ENCODE results near the gene ANKHD1.

ANKHD1 gene

DNA sequence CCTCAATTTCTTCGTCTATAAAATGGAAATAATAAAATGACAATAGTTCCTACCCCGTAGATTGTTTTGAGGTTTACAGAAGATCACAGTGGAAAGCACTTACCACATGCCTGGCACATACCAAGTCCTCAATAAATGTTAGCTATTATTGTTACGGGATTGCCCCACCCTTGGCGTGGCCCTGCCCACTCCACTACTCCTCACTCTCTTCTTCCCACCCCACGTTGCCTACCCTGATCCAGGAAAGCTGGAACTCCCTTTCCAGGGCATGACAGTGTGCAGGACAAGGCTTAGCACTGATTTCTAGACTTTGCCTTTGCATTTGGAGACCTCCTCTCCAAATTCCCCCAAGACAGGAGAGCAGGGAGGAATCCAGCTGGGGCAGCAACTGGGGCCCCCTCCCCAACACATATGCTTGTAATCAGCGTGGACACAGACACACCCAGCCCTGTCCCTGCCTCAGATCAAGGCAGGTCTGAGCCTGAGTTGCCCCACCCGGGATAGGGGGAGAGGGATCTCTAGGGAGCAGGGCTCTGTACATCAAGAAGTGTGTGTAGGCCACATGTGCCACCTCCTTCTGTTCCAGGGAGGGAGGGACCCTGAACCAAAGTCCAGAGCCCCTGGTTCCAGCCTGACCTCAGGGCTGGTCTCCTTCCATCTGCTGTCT lies 34.9 kb upstream of the ANKHD1 start:
- no peaks in the 10 kb centered on the region for H4K20me1 ChIP-seq (ENCODE audit: insufficient read depth, low read length, poor library complexity, severe bottlenecking)
- no peaks in the 10 kb centered on the region for H3K36me3 ChIP-seq (ENCODE audit: insufficient read depth, low read length)
- H3K4me3 ChIP-seq (ENCODE audit: low read length, poor library complexity, severe bottlenecking), result no peak overlapping the region
- H3K27me3 ChIP-seq (ENCODE audit: insufficient read depth, low read length, poor library complexity, severe bottlenecking), result no peaks in the 10 kb centered on the region
- no peaks in the 10 kb centered on the region for H3K4me1 ChIP-seq (ENCODE audit: insufficient read depth, low read length, poor library complexity, severe bottlenecking)
- no peaks in the 10 kb centered on the region for H3K9me3 ChIP-seq (ENCODE audit: insufficient read depth, low read depth, low read length)
- no peaks in the 10 kb centered on the region for H3K79me2 ChIP-seq (ENCODE audit: insufficient read depth, low read length)
- no peaks in the 10 kb centered on the region for H3K9me2 ChIP-seq (replicated peaks; ENCODE audit: low read depth, low read length)
- no peak overlapping the region for H3K9ac ChIP-seq (ENCODE audit: low read depth, low read length, poor library complexity, severe bottlenecking)
- TF ChIP-seq, protein P1, sequence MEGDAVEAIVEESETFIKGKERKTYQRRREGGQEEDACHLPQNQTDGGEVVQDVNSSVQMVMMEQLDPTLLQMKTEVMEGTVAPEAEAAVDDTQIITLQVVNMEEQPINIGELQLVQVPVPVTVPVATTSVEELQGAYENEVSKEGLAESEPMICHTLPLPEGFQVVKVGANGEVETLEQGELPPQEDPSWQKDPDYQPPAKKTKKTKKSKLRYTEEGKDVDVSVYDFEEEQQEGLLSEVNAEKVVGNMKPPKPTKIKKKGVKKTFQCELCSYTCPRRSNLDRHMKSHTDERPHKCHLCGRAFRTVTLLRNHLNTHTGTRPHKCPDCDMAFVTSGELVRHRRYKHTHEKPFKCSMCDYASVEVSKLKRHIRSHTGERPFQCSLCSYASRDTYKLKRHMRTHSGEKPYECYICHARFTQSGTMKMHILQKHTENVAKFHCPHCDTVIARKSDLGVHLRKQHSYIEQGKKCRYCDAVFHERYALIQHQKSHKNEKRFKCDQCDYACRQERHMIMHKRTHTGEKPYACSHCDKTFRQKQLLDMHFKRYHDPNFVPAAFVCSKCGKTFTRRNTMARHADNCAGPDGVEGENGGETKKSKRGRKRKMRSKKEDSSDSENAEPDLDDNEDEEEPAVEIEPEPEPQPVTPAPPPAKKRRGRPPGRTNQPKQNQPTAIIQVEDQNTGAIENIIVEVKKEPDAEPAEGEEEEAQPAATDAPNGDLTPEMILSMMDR (conservative IDR thresholded peaks at IDR 0.05; ENCODE audit: low read length), result no peak
- TF ChIP-seq EZH2phosphoT487 (IDR thresholded peaks at IDR 0.05; ENCODE audit: borderline replicate concordance), result no peak
- no peak overlapping the region for H3K4me2 ChIP-seq (ENCODE audit: low read depth, low read length, poor library complexity, severe bottlenecking)
- H2AFZ ChIP-seq (ENCODE audit: low read length), result no peak overlapping the region
- H3F3A ChIP-seq (ENCODE audit: low read depth), result no peaks in the 10 kb centered on the region

DNA sequence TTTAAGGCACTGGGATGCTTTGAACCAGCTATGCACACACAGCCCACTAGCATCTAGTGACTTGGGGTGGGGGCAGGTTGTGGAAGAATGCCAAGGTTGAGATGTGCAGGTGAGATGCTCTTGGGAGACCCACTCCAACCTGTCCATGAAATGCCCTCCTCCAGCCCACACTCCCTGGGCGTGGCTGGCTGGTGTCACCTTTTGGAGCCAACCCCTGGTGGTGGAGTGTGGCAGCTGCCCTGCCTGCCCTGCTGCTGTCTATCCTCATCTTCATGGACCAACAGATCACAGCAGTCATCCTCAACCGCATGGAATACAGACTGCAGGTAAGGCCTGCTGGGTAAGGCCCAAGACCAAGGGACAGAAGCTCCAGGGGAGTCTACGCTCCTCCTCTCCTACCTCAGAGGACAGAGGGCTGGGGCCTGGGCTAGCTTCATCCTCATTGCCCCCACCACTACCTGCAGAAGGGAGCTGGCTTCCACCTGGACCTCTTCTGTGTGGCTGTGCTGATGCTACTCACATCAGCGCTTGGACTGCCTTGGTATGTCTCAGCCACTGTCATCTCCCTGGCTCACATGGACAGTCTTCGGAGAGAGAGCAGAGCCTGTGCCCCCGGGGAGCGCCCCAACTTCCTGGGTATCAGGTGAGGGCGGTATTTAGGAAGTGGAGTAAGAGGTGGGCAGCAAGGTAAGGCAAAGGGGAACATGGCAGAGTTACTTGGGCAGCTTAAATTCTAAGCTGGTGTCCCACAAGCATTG lies 34.2 kb upstream of the ANKHD1 start:
- no peaks in the 10 kb centered on the region for H3K79me2 ChIP-seq (ENCODE audit: insufficient read depth, low read length)
- no peaks in the 10 kb centered on the region for H3K27me3 ChIP-seq (ENCODE audit: insufficient read depth, low read length, poor library complexity, severe bottlenecking)
- TF ChIP-seq, protein P1 (conservative IDR thresholded peaks at IDR 0.05; ENCODE audit: low read length), result no peak; the same call in 1 of the 2 replicates
- no peak for TF ChIP-seq EZH2phosphoT487 (IDR thresholded peaks at IDR 0.05; ENCODE audit: borderline replicate concordance)
- no peaks in the 10 kb centered on the region for H3K36me3 ChIP-seq (ENCODE audit: insufficient read depth, low read length)
- no peaks in the 10 kb centered on the region for H3K9me2 ChIP-seq (replicated peaks; ENCODE audit: low read depth, low read length)
- H4K20me1 ChIP-seq (ENCODE audit: insufficient read depth, low read length, poor library complexity, severe bottlenecking), result no peaks in the 10 kb centered on the region
- no peak overlapping the region for H3K4me2 ChIP-seq (ENCODE audit: low read depth, low read length, poor library complexity, severe bottlenecking)
- H3K4me1 ChIP-seq (ENCODE audit: insufficient read depth, low read length, poor library complexity, severe bottlenecking), result no peaks in the 10 kb centered on the region
- no peaks in the 10 kb centered on the region for H3F3A ChIP-seq (ENCODE audit: low read depth)
- no peak overlapping the region for H3K4me3 ChIP-seq (ENCODE audit: low read length, poor library complexity, severe bottlenecking)
- no peak overlapping the region for H3K9ac ChIP-seq (ENCODE audit: low read depth, low read length, poor library complexity, severe bottlenecking)
- H3K9me3 ChIP-seq (ENCODE audit: insufficient read depth, low read depth, low read length), result no peaks in the 10 kb centered on the region
- H2AFZ ChIP-seq (ENCODE audit: low read length), result no peak overlapping the region

DNA sequence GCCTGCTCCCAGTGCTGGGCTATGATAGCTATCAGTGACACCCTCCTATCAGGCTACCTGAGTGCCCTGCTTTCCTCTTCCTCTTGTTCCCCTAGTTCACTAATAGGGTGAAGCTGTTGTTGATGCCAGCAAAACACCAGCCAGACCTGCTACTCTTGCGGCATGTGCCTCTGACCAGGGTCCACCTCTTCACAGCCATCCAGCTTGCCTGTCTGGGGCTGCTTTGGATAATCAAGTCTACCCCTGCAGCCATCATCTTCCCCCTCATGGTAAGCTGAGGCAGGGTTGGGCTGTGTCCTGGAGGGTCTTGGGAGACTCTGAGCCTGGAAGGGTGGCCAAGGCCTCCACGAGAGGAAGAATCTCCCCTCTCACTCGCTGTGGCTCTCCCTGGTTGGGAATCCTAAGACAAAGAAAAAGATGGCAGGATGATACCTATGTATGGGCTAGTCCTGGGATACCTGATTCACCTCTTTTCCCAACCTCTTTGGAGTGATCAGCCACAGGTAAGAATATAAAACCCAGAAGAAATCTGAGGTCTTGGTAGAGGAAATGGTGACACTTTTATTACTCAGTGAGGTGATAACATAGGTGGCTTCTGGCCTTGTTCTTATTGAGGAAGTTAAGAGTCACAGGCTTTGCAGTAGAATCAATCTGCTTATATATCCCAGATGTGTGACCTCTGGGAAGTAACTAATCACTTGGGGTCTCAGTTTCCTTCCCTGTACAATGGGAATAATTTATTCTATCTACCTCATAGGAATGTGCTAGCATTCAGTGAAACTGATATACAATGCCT lies 30.1 kb upstream of the ANKHD1 start:
- Histone ChIP-seq H2AFZ (ENCODE audit: low read length) (no peak overlapping the region), H3F3A (ENCODE audit: low read depth) (no peaks in the 10 kb centered on the region)
- TF ChIP-seq EZH2phosphoT487 (IDR thresholded peaks at IDR 0.05; ENCODE audit: borderline replicate concordance), result no peak
- TF ChIP-seq, protein P1 (conservative IDR thresholded peaks at IDR 0.05; ENCODE audit: low read length), result no peak

More for the DNA sequence above, 30.1 kb upstream of the ANKHD1 start:
- Histone ChIP-seq H3K4me3 (ENCODE audit: low read length, poor library complexity, severe bottlenecking) (no peak overlapping the region), H3K9me2 (replicated peaks; ENCODE audit: low read depth, low read length) (no peaks in the 10 kb centered on the region), H3K4me2 (ENCODE audit: low read depth, low read length, poor library complexity, severe bottlenecking) (no peak overlapping the region), H3K79me2 (ENCODE audit: insufficient read depth, low read length) (no peaks in the 10 kb centered on the region), H3K9ac (ENCODE audit: low read depth, low read length, poor library complexity, severe bottlenecking) (no peak overlapping the region), H3K4me1 (ENCODE audit: insufficient read depth, low read length, poor library complexity, severe bottlenecking) (no peaks in the 10 kb centered on the region), H3K27me3 (ENCODE audit: insufficient read depth, low read length, poor library complexity, severe bottlenecking) (no peaks in the 10 kb centered on the region), H4K20me1 (ENCODE audit: insufficient read depth, low read length, poor library complexity, severe bottlenecking) (no peaks in the 10 kb centered on the region), H3K36me3 (ENCODE audit: insufficient read depth, low read length) (no peaks in the 10 kb centered on the region), H3K9me3 (ENCODE audit: insufficient read depth, low read depth, low read length) (no peaks in the 10 kb centered on the region)

Measured in Loucy (cell line).